Panc1 (cell line): ENCODE data around the gene KRT10. TPM values are rescaled to one million over a fixed set of nuclear protein-coding genes. Genes with fewer than 3 reads are reported as not detected.

Experiments used
- ATAC-seq: fragments of 200-7000 bp; cut with Tn5 transposase; 2 replicates; pipeline ENCODE4 v1.9.1; 2020; ENCODE audit warnings: mild to moderate bottlenecking, moderate library complexity
- BruUV-seq: library from RNA; stranded (reverse); fragments of 400-500 nt; replicated peaks from 2 replicates; lab custom pipeline; 2021; lab: Mats Ljungman, UMichigan
- CTCF ChIA-PET: fragments of 300-600 bp; sonication (Branson Sonifier 250); formaldehyde crosslinking; loops from one replicate; lab custom pipeline; 2022; ENCODE audit warnings: antibody characterized with exemption; lab: Charles Lee
- POLR2A ChIA-PET: fragments of 300-600 bp; sonication (Branson Sonifier 250); formaldehyde crosslinking; loops from one replicate; lab custom pipeline; 2022; ENCODE audit warnings: antibody characterized with exemption; lab: Charles Lee
- DNase-seq: peaks from one replicate; pipeline ENCODE4 v3.0.0-alpha.2; 2010; ENCODE audit warnings: low read depth, low spot score
- H3K27ac ChIP-seq: 2 replicates; pipeline ENCODE4 v1.5.1; 2011; ENCODE audit warnings: mild to moderate bottlenecking, low read length, inconsistent platforms
- H3K27me3 ChIP-seq: fragments of 200-500 bp; sonication (Bioruptor generic); 2 replicates; pipeline ENCODE4 v1.6.0; 2014; ENCODE audit warnings: low read length, inconsistent platforms; ENCODE audit not compliant: control insufficient read depth, insufficient read depth
- H3K36me3 ChIP-seq: fragments of 200-500 bp; sonication (Bioruptor generic); 2 replicates; pipeline ENCODE4 v1.5.1; 2014; ENCODE audit warnings: inconsistent platforms, mild to moderate bottlenecking, low read length, moderate library complexity; ENCODE audit not compliant: control insufficient read depth, insufficient read depth
- H3K4me1 ChIP-seq: 2 replicates; pipeline ENCODE4 v1.5.1; 2011; ENCODE audit warnings: inconsistent platforms, mild to moderate bottlenecking, low read length, moderate library complexity; ENCODE audit not compliant: control insufficient read depth, insufficient read depth
- H3K4me3 ChIP-seq, 2 experiments: 2 replicates each; pipeline ENCODE4 v1.5.1; 2011 to 2012; ENCODE audit warnings: low read depth in 2 of 2, low read length in 2 of 2, mild to moderate bottlenecking in 2 of 2, inconsistent platforms in 1 of 2, moderate library complexity in 1 of 2
- H3K9me3 ChIP-seq: fragments of 200-500 bp; sonication (Bioruptor generic); 2 replicates; pipeline ENCODE4 v1.5.1; 2014; ENCODE audit warnings: low read depth, mild to moderate bottlenecking, inconsistent platforms, low read length, moderate library complexity; ENCODE audit not compliant: control insufficient read depth, insufficient read depth
- CTCF ChIP-seq: fragments of 450-650 bp; IDR thresholded peaks from 2 replicates; pipeline ENCODE4 v1.5.1; 2017; ENCODE audit warnings: mild to moderate bottlenecking
- POLR2AphosphoS5 ChIP-seq: IDR thresholded peaks from 2 replicates; pipeline ENCODE4 v1.6.1; 2012; ENCODE audit warnings: mild to moderate bottlenecking, low read depth, low read length, moderate library complexity
- SIN3A ChIP-seq: IDR thresholded peaks from 2 replicates; pipeline ENCODE4 v1.6.1; 2012; ENCODE audit warnings: low read depth, mild to moderate bottlenecking, low read length, moderate library complexity, borderline replicate concordance; ENCODE audit not compliant: insufficient read depth
- TCF7L2 ChIP-seq: IDR thresholded peaks from 2 replicates; pipeline ENCODE4 v1.6.1; 2011; ENCODE audit warnings: mild to moderate bottlenecking, low read depth, low read length, inconsistent platforms
- in situ Hi-C: cut with HindIII; loops from 2 replicates; pipeline ENCODE4 v1.10.0; 2016; ENCODE audit warnings: low sequenced_read_pairs, low pct_unique_long_range_greater_than_20kb
- intact Hi-C: fragments of 100-400 bp; cut with micrococcal nuclease; formaldehyde crosslinking; loops from one replicate; pipeline ENCODE4 v1.10.0; 2022; ENCODE audit not compliant: unreplicated experiment
- total RNA-seq: library from RNA; stranded (reverse); gene quantifications from one replicate; pipeline ENCODE4 v1.2.1, GENCODE V29; 2021; ENCODE audit not compliant: unreplicated experiment
- TF ChIP-seq, protein P1 (sequence below), 2 experiments: IDR thresholded peaks; 2 replicates each; pipeline ENCODE4 v1.6.1; 2011 to 2012; ENCODE audit warnings: low read depth in 2 of 2, control low read depth in 1 of 2, low read length in 1 of 2, mild to moderate bottlenecking in 1 of 2, moderate library complexity in 1 of 2; ENCODE audit not compliant: insufficient read depth in 1 of 2

The KRT10 gene
- total RNA-seq, 1 experiment from 2014 or later, result 70.8 TPM

GRCh38 chr17:40848583-40849235 is 26.3 kb upstream of the KRT10 start:
- no peaks in the 10 kb centered on the region for H3K9me3 ChIP-seq
- no peaks in the 10 kb centered on the region for H3K36me3 ChIP-seq
- BruUV-seq, result no TSS peak
- no peaks in the 10 kb centered on the region for H3K4me1 ChIP-seq
- H3K4me3 ChIP-seq, result no peak overlapping the region
- ChIA-PET CTCF (interaction anchor here (0.7 kb wide), 1 partner anchor 149 kb away, joined by 12 read pairs; no protein-coding TSS in a partner anchor), POLR2A (no interaction called here)
- ATAC-seq, result no peak
- in situ Hi-C loops (no loop called here), intact Hi-C loops (no loop called here)
- DNase-seq, result no peak
- TF ChIP-seq TCF7L2, result no peak
- no peak for TF ChIP-seq POLR2AphosphoS5
- TF ChIP-seq, protein P1, sequence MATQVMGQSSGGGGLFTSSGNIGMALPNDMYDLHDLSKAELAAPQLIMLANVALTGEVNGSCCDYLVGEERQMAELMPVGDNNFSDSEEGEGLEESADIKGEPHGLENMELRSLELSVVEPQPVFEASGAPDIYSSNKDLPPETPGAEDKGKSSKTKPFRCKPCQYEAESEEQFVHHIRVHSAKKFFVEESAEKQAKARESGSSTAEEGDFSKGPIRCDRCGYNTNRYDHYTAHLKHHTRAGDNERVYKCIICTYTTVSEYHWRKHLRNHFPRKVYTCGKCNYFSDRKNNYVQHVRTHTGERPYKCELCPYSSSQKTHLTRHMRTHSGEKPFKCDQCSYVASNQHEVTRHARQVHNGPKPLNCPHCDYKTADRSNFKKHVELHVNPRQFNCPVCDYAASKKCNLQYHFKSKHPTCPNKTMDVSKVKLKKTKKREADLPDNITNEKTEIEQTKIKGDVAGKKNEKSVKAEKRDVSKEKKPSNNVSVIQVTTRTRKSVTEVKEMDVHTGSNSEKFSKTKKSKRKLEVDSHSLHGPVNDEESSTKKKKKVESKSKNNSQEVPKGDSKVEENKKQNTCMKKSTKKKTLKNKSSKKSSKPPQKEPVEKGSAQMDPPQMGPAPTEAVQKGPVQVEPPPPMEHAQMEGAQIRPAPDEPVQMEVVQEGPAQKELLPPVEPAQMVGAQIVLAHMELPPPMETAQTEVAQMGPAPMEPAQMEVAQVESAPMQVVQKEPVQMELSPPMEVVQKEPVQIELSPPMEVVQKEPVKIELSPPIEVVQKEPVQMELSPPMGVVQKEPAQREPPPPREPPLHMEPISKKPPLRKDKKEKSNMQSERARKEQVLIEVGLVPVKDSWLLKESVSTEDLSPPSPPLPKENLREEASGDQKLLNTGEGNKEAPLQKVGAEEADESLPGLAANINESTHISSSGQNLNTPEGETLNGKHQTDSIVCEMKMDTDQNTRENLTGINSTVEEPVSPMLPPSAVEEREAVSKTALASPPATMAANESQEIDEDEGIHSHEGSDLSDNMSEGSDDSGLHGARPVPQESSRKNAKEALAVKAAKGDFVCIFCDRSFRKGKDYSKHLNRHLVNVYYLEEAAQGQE (IDR thresholded peaks at IDR 0.05; ENCODE audit: insufficient read depth in 1 of 2, low read depth in 2 of 2, low read length in 1 of 2), result no peak
- no peak for TF ChIP-seq SIN3A
- TF ChIP-seq CTCF, result no peak
- H3K27ac ChIP-seq, result no peak overlapping the region
- H3K27me3 ChIP-seq, result peaks cover 3% of the 10 kb centered on the region; the same call in 1 of the 2 replicates

GRCh38 chr17:40846515-40847144 is 24.2 kb upstream of the KRT10 start:
- DNase-seq (no peak), ATAC-seq (no peak)
- no peaks in the 10 kb centered on the region for H3K4me1 ChIP-seq
- TF ChIP-seq POLR2AphosphoS5, result no peak
- TF ChIP-seq, protein P1 (IDR thresholded peaks at IDR 0.05; ENCODE audit: insufficient read depth in 1 of 2, low read depth in 2 of 2, low read length in 1 of 2), result no peak
- no peak for TF ChIP-seq SIN3A
- no peak for TF ChIP-seq CTCF
- no peak for TF ChIP-seq TCF7L2
- BruUV-seq, result no TSS peak
- peaks cover 3% of the 10 kb centered on the region; the same call in 1 of the 2 replicates for H3K27me3 ChIP-seq
- H3K36me3 ChIP-seq, result no peaks in the 10 kb centered on the region
- POLR2A ChIA-PET, result interaction anchor here (0.6 kb wide), 2 partner anchors 154 to 206 kb away, joined by 6 to 8 read pairs; no protein-coding TSS in a partner anchor
- intact Hi-C loops (no loop called here), in situ Hi-C loops (no loop called here)
- no peaks in the 10 kb centered on the region for H3K9me3 ChIP-seq
- no peak overlapping the region for H3K4me3 ChIP-seq
- CTCF ChIA-PET, result interaction anchor here (1.9 kb wide), 1 partner anchor 702 kb away, joined by 6 read pairs; no protein-coding TSS in a partner anchor
- no peak overlapping the region for H3K27ac ChIP-seq
